ENCODE results near the gene ARHGAP42.

- no peak for TF ChIP-seq CTCF (IDR thresholded peaks at IDR 0.05; ENCODE audit: low read length)
- no peak for TF ChIP-seq EZH2 (IDR thresholded peaks at IDR 0.05; ENCODE audit: borderline replicate concordance, low read length)
These were observed 49.0 kb downstream of the ARHGAP42 start for GRCh38 chr11:100735949-100736675.

All from OCI-LY1 (cell line).